Left forelimb (tissue), 1 donor: ENCODE measurements around the gene NDC80.
"Not testable (repeated sequence)": the region's sequence is repeated elsewhere in the genome, so short reads cannot be mapped to it uniquely, and the experiment has no call there.

Experiments
- DNase-seq: peaks from one replicate; pipeline ENCODE4 v3.0.0-alpha.2; 2018; ENCODE audit warnings: low spot score

Gene NDC80

GRCh38 chr18:2571200-2572170, at the start of gene NDC80, which contains the start of gene METTL4:
TSS of gene NDC80 (plus strand) at chr18:2571557. CDS start at chr18:2572986, 1,429 bp downstream.
TSS of gene METTL4 (minus strand) at chr18:2571505. CDS start at chr18:2567216, 4,289 bp downstream.
- DNase-seq: peak; percentile 91

GRCh38 chr18:2522112-2522511, 49.2 kb upstream of the NDC80 start:
- DNase-seq: no peak

- DNase-seq: not testable (repeated sequence)
These were observed 46.6 kb upstream of the NDC80 start for GRCh38 chr18:2524794-2525198.

- no peak for DNase-seq
These were observed 45.0 kb upstream of the NDC80 start for GRCh38 chr18:2526329-2526728.

- DNase-seq: no peak
These were observed 42.2 kb upstream of the NDC80 start for GRCh38 chr18:2529154-2529553.

GRCh38 chr18:2531751-2532150, 39.6 kb upstream of the NDC80 start:
- no peak for DNase-seq

- no peak for DNase-seq
These were observed 38.6 kb upstream of the NDC80 start for GRCh38 chr18:2532797-2533196.

GRCh38 chr18:2534906-2535305, 36.5 kb upstream of the NDC80 start:
- DNase-seq: no peak

GRCh38 chr18:2535419-2535910, 35.9 kb upstream of the NDC80 start:
- no peak for DNase-seq

GRCh38 chr18:2536063-2536462, 35.3 kb upstream of the NDC80 start:
- no peak for DNase-seq

GRCh38 chr18:2536493-2536892, 34.9 kb upstream of the NDC80 start:
- DNase-seq: no peak

GRCh38 chr18:2537296-2537695, 34.1 kb upstream of the NDC80 start:
- DNase-seq: no peak

GRCh38 chr18:2538236-2538635, 33.1 kb upstream of the NDC80 start:
- no peak for DNase-seq

- DNase-seq: no peak
These were observed 32.5 kb upstream of the NDC80 start for GRCh38 chr18:2538844-2539243.

- no peak for DNase-seq
These were observed 30.8 kb upstream of the NDC80 start for GRCh38 chr18:2540575-2540974.

- not testable (repeated sequence) for DNase-seq
These were observed 29.3 kb upstream of the NDC80 start for GRCh38 chr18:2541925-2542563.

- DNase-seq: no peak
These were observed 26.2 kb upstream of the NDC80 start for GRCh38 chr18:2545155-2545554.

- DNase-seq: no peak
These were observed 23.8 kb upstream of the NDC80 start for GRCh38 chr18:2547477-2548087.

GRCh38 chr18:2549462-2549861, 21.9 kb upstream of the NDC80 start:
- DNase-seq: no peak

GRCh38 chr18:2551425-2551824, 19.9 kb upstream of the NDC80 start:
- no peak for DNase-seq

GRCh38 chr18:2554696-2555095, 16.7 kb upstream of the NDC80 start:
- no peak for DNase-seq

- no peak for DNase-seq
These were observed 15.5 kb upstream of the NDC80 start for GRCh38 chr18:2555895-2556294.
